ENCODE results near the gene LSM12. TPM values are rescaled to one million over a fixed set of nuclear protein-coding genes. Genes with fewer than 3 reads are reported as not detected.

Gene LSM12
- total RNA-seq, 1 experiment from 2014 or later = 85.5 TPM

GRCh38 chr17:44024853-44025252 is 41.6 kb downstream of the LSM12 start:
- H3K9me3 Mint-ChIP-seq (ENCODE audit: unreplicated experiment) = no peaks in the 10 kb centered on the region
- TF ChIP-seq CTCF (IDR thresholded peaks at IDR 0.05; ENCODE audit: insufficient read depth in 1 of 2, low read depth in 1 of 2, low read length in 1 of 2, severe bottlenecking in 1 of 2, unreplicated experiment in 1 of 2) = no peak
- no peaks in the 10 kb centered on the region for H3K4me1 Mint-ChIP-seq (ENCODE audit: low read depth, unreplicated experiment)
- Histone ChIP-seq H3K9me3 (no peaks in the 10 kb centered on the region), H3K4me3 (ENCODE audit: low read depth, low read length) (no peak overlapping the region), H3K27me3 (replicated peaks; ENCODE audit: control insufficient read depth, insufficient read depth, low read length) (no peaks in the 10 kb centered on the region), H3K36me3 (ENCODE audit: control insufficient read depth, insufficient read depth, low read length) (0 out of 2 replicates have a peak, but pooled peaks cover 2% of the 10 kb centered on the region), H3K4me1 (no peaks in the 10 kb centered on the region)
- H3K4me3 Mint-ChIP-seq (ENCODE audit: unreplicated experiment) = no peak overlapping the region
- H3K36me3 Mint-ChIP-seq (ENCODE audit: insufficient read depth, unreplicated experiment) = peaks cover 15% of the 10 kb centered on the region
- POLR2A ChIA-PET = no interaction called here
- BruUV-seq (replicated peaks) = no TSS peak
- H3K27me3 Mint-ChIP-seq (ENCODE audit: insufficient read depth, unreplicated experiment) = no peaks in the 10 kb centered on the region
- no peak overlapping the region for H3K27ac Mint-ChIP-seq (ENCODE audit: unreplicated experiment)
- CTCF ChIA-PET = no interaction called here
- intact Hi-C loops (cut with micrococcal nuclease; ENCODE audit: unreplicated experiment) = no loop called here
- DNase-seq = no peak

GRCh38 chr17:44024271-44024663 is 42.2 kb downstream of the LSM12 start:
- BruUV-seq (replicated peaks) = no TSS peak
- Histone ChIP-seq H3K4me3 (ENCODE audit: low read depth, low read length) (no peak overlapping the region), H3K36me3 (ENCODE audit: control insufficient read depth, insufficient read depth, low read length) (0 out of 2 replicates have a peak, but pooled peaks cover 2% of the 10 kb centered on the region), H3K9me3 (no peaks in the 10 kb centered on the region), H3K27me3 (replicated peaks; ENCODE audit: control insufficient read depth, insufficient read depth, low read length) (no peaks in the 10 kb centered on the region), H3K4me1 (no peaks in the 10 kb centered on the region)
- POLR2A ChIA-PET = no interaction called here
- Mint-ChIP-seq H3K27me3 (ENCODE audit: insufficient read depth, unreplicated experiment) (no peaks in the 10 kb centered on the region), H3K36me3 (ENCODE audit: insufficient read depth, unreplicated experiment) (peaks cover 9% of the 10 kb centered on the region), H3K4me1 (ENCODE audit: low read depth, unreplicated experiment) (no peaks in the 10 kb centered on the region), H3K4me3 (ENCODE audit: unreplicated experiment) (no peak overlapping the region), H3K9me3 (ENCODE audit: unreplicated experiment) (no peaks in the 10 kb centered on the region), H3K27ac (ENCODE audit: unreplicated experiment) (no peak overlapping the region)
- CTCF ChIA-PET = no interaction called here
- intact Hi-C loops (cut with micrococcal nuclease; ENCODE audit: unreplicated experiment) = no loop called here
- no peak for TF ChIP-seq CTCF (IDR thresholded peaks at IDR 0.05; ENCODE audit: insufficient read depth in 1 of 2, low read depth in 1 of 2, low read length in 1 of 2, severe bottlenecking in 1 of 2, unreplicated experiment in 1 of 2)
- DNase-seq = no peak

GRCh38 chr17:44023545-44024270 is 42.8 kb downstream of the LSM12 start:
- Histone ChIP-seq H3K4me1 (no peaks in the 10 kb centered on the region), H3K27me3 (replicated peaks; ENCODE audit: control insufficient read depth, insufficient read depth, low read length) (no peaks in the 10 kb centered on the region), H3K9me3 (no peaks in the 10 kb centered on the region), H3K4me3 (ENCODE audit: low read depth, low read length) (no peak overlapping the region), H3K36me3 (ENCODE audit: control insufficient read depth, insufficient read depth, low read length) (0 out of 2 replicates have a peak, but pooled peaks cover 2% of the 10 kb centered on the region)
- POLR2A ChIA-PET = no interaction called here
- CTCF ChIA-PET = no interaction called here
- no peak overlapping the region for H3K4me3 Mint-ChIP-seq (ENCODE audit: unreplicated experiment)
- no peak for TF ChIP-seq CTCF (IDR thresholded peaks at IDR 0.05; ENCODE audit: insufficient read depth in 1 of 2, low read depth in 1 of 2, low read length in 1 of 2, severe bottlenecking in 1 of 2, unreplicated experiment in 1 of 2)
- no peak overlapping the region for H3K27ac Mint-ChIP-seq (ENCODE audit: unreplicated experiment)
- H3K36me3 Mint-ChIP-seq (ENCODE audit: insufficient read depth, unreplicated experiment) = peaks cover 4% of the 10 kb centered on the region
- no peak for DNase-seq
- no TSS peak for BruUV-seq (replicated peaks)
- intact Hi-C loops (cut with micrococcal nuclease; ENCODE audit: unreplicated experiment) = no loop called here
- H3K4me1 Mint-ChIP-seq (ENCODE audit: low read depth, unreplicated experiment) = no peaks in the 10 kb centered on the region
- H3K27me3 Mint-ChIP-seq (ENCODE audit: insufficient read depth, unreplicated experiment) = no peaks in the 10 kb centered on the region
- H3K9me3 Mint-ChIP-seq (ENCODE audit: unreplicated experiment) = no peaks in the 10 kb centered on the region
